ENCODE results near the gene POC1A.

DNA sequence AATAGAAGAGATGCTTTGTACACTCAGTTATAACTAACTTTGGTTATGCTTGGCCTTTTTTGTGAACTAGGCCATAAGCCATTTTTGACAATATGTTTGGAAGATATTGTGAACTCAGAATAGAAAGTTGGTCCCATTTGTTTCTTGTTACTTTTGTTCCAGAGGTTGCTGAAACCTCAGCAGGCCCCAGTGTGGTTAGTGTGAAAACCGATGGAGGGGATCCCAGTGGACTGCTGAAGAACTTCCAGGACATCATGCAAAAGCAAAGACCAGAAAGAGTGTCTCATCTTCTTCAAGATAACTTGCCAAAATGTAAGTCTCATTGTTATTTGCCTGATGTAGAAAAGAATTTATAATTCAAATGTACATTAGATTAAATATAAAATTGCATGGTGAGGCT, 49.5 kb upstream of the POC1A start:
- TF ChIP-seq, protein P1, sequence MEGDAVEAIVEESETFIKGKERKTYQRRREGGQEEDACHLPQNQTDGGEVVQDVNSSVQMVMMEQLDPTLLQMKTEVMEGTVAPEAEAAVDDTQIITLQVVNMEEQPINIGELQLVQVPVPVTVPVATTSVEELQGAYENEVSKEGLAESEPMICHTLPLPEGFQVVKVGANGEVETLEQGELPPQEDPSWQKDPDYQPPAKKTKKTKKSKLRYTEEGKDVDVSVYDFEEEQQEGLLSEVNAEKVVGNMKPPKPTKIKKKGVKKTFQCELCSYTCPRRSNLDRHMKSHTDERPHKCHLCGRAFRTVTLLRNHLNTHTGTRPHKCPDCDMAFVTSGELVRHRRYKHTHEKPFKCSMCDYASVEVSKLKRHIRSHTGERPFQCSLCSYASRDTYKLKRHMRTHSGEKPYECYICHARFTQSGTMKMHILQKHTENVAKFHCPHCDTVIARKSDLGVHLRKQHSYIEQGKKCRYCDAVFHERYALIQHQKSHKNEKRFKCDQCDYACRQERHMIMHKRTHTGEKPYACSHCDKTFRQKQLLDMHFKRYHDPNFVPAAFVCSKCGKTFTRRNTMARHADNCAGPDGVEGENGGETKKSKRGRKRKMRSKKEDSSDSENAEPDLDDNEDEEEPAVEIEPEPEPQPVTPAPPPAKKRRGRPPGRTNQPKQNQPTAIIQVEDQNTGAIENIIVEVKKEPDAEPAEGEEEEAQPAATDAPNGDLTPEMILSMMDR (IDR thresholded peaks at IDR 0.05): no peak
- TF ChIP-seq EZH2 (IDR thresholded peaks at IDR 0.05; ENCODE audit: borderline replicate concordance, insufficient read depth, low read depth, low read length, poor library complexity, severe bottlenecking): no peak
